NCI-H510A treated with DMSO at 0.1 percent for 48 hours (cell line): ENCODE measurements around the gene COL23A1.

Source experiments
- DNase-seq: peaks from one replicate; lab custom pipeline; 2025; lab: John Stamatoyannopoulos, UW

Gene COL23A1

GRCh38 chr5:178338126-178338749 is 252.0 kb downstream of the COL23A1 start:
- no peak for DNase-seq

- no peak for DNase-seq
Observed at GRCh38 chr5:178337334-178337741, 252.9 kb downstream of the COL23A1 start.

GRCh38 chr5:178336889-178337288 is 253.3 kb downstream of the COL23A1 start:
- DNase-seq = no peak

GRCh38 chr5:178335302-178336030 is 254.7 kb downstream of the COL23A1 start:
- DNase-seq = no peak

GRCh38 chr5:178334861-178335260 is 255.3 kb downstream of the COL23A1 start:
- DNase-seq = no peak

- no peak for DNase-seq
Observed at GRCh38 chr5:178333821-178334481, 256.2 kb downstream of the COL23A1 start.

GRCh38 chr5:178332210-178332641 is 258.0 kb downstream of the COL23A1 start:
- DNase-seq = no peak

- DNase-seq = no peak
Observed at GRCh38 chr5:178331491-178331996, 258.6 kb downstream of the COL23A1 start.

GRCh38 chr5:178330791-178331404 is 259.3 kb downstream of the COL23A1 start:
- no peak for DNase-seq

GRCh38 chr5:178328826-178329730 is 261.1 kb downstream of the COL23A1 start:
- DNase-seq = no peak

- DNase-seq = no peak
Observed at GRCh38 chr5:178327931-178328711, 262.1 kb downstream of the COL23A1 start.

GRCh38 chr5:178327446-178327845 is 262.7 kb downstream of the COL23A1 start:
- no peak for DNase-seq

- DNase-seq = no peak
Observed at GRCh38 chr5:178326374-178326715, 263.8 kb downstream of the COL23A1 start.

- DNase-seq = no peak
Observed at GRCh38 chr5:178325679-178326373, 264.4 kb downstream of the COL23A1 start.

- no peak for DNase-seq
Observed at GRCh38 chr5:178325311-178325678, 264.9 kb downstream of the COL23A1 start.

- DNase-seq = no peak
Observed at GRCh38 chr5:178324481-178325310, 265.5 kb downstream of the COL23A1 start.

- DNase-seq = no peak
Observed at GRCh38 chr5:178323961-178324360, 266.2 kb downstream of the COL23A1 start.

GRCh38 chr5:178323541-178323865 is 266.7 kb downstream of the COL23A1 start:
- no peak for DNase-seq
